GM10266 (cell line): ENCODE results near the gene HMOX1.
"Not testable (repeated sequence)": the region's sequence is repeated elsewhere in the genome, so short reads cannot be mapped to it uniquely, and the experiment has no call there.

Experiments
- DNase-seq: peaks from one replicate; pipeline ENCODE4 v3.0.0; 2012; ENCODE audit errors: extremely low spot score
- CTCF ChIP-seq: IDR thresholded peaks from 2 replicates; pipeline ENCODE4 v1.5.1; 2012; ENCODE audit warnings: mild to moderate bottlenecking, low read depth; ENCODE audit not compliant: control insufficient read depth, insufficient read depth; ENCODE audit errors: missing control alignments

Gene HMOX1

GRCh38 chr22:35393116-35394010, 12.5 kb downstream of the HMOX1 start:
- DNase-seq: no peak
- TF ChIP-seq CTCF: no peak

- no peak for DNase-seq
- no peak for TF ChIP-seq CTCF
These were observed 13.1 kb downstream of the HMOX1 start for GRCh38 chr22:35394011-35394312.

- TF ChIP-seq CTCF: no peak
- DNase-seq: no peak
These were observed 14.1 kb downstream of the HMOX1 start for GRCh38 chr22:35394810-35395563.

- not testable (repeated sequence) for DNase-seq
These were observed 15.7 kb downstream of the HMOX1 start for GRCh38 chr22:35396622-35397021.

- DNase-seq: no peak
- no peak for TF ChIP-seq CTCF
These were observed 16.4 kb downstream of the HMOX1 start for GRCh38 chr22:35397095-35397904.

- DNase-seq: no peak
- TF ChIP-seq CTCF: no peak
These were observed 17.7 kb downstream of the HMOX1 start for GRCh38 chr22:35398591-35398973.

- DNase-seq: no peak
- TF ChIP-seq CTCF: no peak
These were observed 18.3 kb downstream of the HMOX1 start for GRCh38 chr22:35399114-35399677.
